ENCODE data around the gene SPNS2.
A peak's percentile ranks its signal among the peaks of the same experiment; 100 is the strongest.

DNA sequence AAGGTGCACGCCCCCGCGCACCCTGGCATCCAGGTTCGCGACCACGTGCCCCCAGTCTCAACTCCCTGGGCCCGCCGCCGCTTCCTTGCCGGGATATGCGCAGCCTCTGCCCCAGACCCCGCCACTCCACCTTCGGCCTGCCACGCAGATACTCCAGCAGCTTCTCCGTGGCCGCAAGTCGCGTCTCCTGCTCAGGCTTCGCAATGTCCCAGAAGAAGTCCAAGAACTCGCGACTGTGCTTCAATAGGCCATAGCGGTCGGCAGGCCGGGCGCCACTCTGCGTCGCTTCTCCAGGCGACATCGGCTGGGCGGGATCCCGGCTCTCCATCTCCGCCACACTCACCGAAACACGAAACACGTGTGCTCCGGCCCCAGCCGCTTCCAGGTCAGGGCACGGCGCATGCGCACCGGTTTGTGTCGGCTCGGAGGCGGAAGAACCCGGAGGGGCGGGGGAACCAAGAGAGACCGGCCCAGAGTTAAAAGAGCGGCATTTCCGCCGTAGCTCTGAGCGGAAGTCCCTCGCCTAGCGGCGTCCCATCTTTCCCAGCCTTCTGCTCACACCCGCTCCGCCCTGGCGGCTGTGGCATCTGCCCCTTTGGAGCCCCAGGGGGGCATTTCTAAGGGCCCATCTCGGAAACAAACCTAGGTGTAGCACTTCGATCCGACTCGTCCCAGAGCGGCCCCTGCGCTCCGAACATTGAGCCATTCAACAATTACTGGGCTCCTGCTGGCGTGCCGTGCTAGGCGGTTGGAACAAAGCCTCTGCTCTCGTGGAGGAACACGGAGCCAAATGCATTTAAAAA lies 56.5 kb downstream of the SPNS2 start, which contains the start of gene MYBBP1A:
- TF ChIP-seq, protein P1, sequence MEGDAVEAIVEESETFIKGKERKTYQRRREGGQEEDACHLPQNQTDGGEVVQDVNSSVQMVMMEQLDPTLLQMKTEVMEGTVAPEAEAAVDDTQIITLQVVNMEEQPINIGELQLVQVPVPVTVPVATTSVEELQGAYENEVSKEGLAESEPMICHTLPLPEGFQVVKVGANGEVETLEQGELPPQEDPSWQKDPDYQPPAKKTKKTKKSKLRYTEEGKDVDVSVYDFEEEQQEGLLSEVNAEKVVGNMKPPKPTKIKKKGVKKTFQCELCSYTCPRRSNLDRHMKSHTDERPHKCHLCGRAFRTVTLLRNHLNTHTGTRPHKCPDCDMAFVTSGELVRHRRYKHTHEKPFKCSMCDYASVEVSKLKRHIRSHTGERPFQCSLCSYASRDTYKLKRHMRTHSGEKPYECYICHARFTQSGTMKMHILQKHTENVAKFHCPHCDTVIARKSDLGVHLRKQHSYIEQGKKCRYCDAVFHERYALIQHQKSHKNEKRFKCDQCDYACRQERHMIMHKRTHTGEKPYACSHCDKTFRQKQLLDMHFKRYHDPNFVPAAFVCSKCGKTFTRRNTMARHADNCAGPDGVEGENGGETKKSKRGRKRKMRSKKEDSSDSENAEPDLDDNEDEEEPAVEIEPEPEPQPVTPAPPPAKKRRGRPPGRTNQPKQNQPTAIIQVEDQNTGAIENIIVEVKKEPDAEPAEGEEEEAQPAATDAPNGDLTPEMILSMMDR (IDR thresholded peaks at IDR 0.05; ENCODE audit: control extremely low read depth in 1 of 3, insufficient read depth in 1 of 3, low read depth in 1 of 3, low read length in 3 of 3), result peak in 2 of 3 experiments; percentile 15 to 44; a peak in 3 of 4 replicates
- TF ChIP-seq NRF1 (IDR thresholded peaks at IDR 0.05; ENCODE audit: low read depth, low read length), result peak; percentile 91
- TF ChIP-seq EP300 (IDR thresholded peaks at IDR 0.05; ENCODE audit: borderline replicate concordance in 1 of 2, low read depth in 2 of 2, low read length in 2 of 2), result no peak
- TF ChIP-seq SP1 (IDR thresholded peaks at IDR 0.05; ENCODE audit: low read depth, low read length), result 0 out of 2 replicates have a peak, but pooled peaks have one; percentile 17
- TF ChIP-seq CBX5 (IDR thresholded peaks at IDR 0.05; ENCODE audit: low read depth, low read length), result no peak
- TF ChIP-seq CEBPB (IDR thresholded peaks at IDR 0.05; ENCODE audit: low read depth, low read length), result no peak
- TF ChIP-seq POLR2AphosphoS5 (IDR thresholded peaks at IDR 0.05; ENCODE audit: low read depth, low read length), result peak; percentile 70; the same call in 1 of the 2 replicates
